ENCODE results near the gene EVC. TPM values are rescaled to one million over a fixed set of nuclear protein-coding genes. Genes with fewer than 3 reads are reported as not detected.

Gene EVC
- total RNA-seq, 4 donors from 2014 or later: 4.9 to 48.3 (median 38.0) TPM

DNA sequence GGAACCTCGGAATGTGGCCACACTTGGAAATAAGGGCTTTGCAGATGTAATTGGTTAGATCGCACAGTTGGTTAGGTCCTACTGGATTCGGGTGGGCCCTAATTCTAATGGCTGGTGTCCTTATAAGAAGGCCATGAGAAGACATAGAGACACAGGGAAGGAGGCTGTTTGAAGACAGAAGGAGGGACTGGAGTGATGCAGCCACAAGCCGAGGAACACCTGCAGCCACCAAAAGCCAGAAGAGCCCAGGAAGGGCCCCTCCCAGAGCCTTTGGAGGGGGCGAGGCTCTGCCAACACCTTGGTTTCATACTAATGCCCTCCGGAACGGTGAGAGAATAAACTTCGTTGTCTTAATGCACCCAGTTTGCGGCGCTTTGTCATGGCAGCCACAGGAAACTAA is 47.0 kb downstream of the EVC start:
- no peaks in the 10 kb centered on the region for H3K4me1 ChIP-seq
- intact Hi-C loops (cut with DNase I; ENCODE audit: low total_unique reads): no loop called here
- no peak for DNase-seq
- no peaks in the 10 kb centered on the region for H3K27me3 ChIP-seq
- TF ChIP-seq POLR2A (IDR thresholded peaks at IDR 0.05): no peak
- TF ChIP-seq, protein P1, sequence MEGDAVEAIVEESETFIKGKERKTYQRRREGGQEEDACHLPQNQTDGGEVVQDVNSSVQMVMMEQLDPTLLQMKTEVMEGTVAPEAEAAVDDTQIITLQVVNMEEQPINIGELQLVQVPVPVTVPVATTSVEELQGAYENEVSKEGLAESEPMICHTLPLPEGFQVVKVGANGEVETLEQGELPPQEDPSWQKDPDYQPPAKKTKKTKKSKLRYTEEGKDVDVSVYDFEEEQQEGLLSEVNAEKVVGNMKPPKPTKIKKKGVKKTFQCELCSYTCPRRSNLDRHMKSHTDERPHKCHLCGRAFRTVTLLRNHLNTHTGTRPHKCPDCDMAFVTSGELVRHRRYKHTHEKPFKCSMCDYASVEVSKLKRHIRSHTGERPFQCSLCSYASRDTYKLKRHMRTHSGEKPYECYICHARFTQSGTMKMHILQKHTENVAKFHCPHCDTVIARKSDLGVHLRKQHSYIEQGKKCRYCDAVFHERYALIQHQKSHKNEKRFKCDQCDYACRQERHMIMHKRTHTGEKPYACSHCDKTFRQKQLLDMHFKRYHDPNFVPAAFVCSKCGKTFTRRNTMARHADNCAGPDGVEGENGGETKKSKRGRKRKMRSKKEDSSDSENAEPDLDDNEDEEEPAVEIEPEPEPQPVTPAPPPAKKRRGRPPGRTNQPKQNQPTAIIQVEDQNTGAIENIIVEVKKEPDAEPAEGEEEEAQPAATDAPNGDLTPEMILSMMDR (IDR thresholded peaks at IDR 0.05): no peak
- no peak overlapping the region for H3K4me3 ChIP-seq
- H3K27ac ChIP-seq: no peak overlapping the region
- no peaks in the 10 kb centered on the region for H3K36me3 ChIP-seq
- H3K9me3 ChIP-seq: no peaks in the 10 kb centered on the region

DNA sequence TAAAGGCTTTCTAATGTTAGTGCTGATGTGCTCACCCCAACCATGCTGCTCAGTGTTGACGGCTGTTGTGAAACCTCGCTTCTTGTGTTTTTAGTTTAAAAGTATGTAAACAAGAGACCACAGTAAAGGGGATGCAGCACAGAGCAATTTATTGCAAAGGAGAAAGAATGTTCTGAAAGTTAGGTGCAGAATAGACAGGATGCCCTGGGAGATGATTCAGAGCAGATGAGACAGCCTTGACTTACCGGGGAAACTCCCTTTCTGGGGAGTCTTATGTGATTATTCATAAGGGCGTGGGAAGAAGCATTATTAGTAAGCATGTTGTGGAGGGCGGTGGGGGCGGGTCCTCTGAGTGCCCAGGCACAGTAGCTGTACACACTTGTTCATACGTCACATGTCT is 47.7 kb downstream of the EVC start:
- intact Hi-C loops (cut with DNase I; ENCODE audit: low total_unique reads): no loop called here
- TF ChIP-seq POLR2A (IDR thresholded peaks at IDR 0.05): no peak
- TF ChIP-seq, protein P1 (IDR thresholded peaks at IDR 0.05): no peak
- H3K4me3 ChIP-seq: no peak overlapping the region

DNA sequence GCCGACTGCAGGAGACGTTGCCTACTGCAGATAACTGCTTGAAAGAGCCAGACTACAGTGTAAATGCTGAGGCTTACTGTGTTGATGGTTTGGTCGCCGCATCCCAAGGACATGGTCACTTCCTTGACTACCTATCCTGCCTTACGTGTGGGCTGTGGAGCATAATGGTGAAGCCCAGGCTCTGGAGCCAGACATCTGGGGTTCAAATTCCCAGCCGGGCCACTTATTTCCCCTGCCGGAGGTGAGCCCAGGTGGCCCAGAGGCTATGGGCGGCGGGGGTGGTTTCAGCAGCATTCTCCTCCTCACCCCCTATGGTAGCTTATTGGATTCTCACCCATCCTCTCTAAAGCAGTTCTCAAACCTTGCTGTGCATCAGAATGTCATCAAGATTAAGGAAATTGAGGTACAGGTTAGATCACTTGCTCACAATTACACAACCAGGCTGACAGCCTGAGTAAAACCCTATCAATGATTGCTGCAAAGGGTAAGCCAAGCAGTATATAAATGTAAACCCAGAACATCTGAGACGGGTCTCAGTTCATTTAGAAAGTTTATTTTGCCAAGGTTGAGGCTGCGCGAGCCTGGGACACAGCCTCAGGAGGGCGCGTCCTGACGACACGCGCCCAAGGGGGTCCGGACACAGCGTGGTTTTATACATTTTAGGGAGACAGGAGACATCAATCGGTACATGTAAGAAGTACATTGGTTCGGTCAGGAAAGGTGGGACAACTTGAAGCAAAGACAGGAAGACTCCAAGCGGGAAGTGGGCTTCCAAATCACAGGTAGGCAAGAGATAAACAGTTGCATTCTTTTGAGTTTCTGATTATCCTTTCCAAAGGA is 48.5 kb downstream of the EVC start:
- no peak for TF ChIP-seq POLR2A (IDR thresholded peaks at IDR 0.05)
- TF ChIP-seq, protein P1 (IDR thresholded peaks at IDR 0.05): no peak
- no peak overlapping the region for H3K27ac ChIP-seq
- DNase-seq: no peak
- no peaks in the 10 kb centered on the region for H3K4me1 ChIP-seq
- no peaks in the 10 kb centered on the region for H3K9me3 ChIP-seq
- no peak overlapping the region for H3K4me3 ChIP-seq
- intact Hi-C loops (cut with DNase I; ENCODE audit: low total_unique reads): no loop called here
- H3K36me3 ChIP-seq: no peaks in the 10 kb centered on the region
- no peaks in the 10 kb centered on the region for H3K27me3 ChIP-seq

More for the DNA sequence above, 47.7 kb downstream of the EVC start:
- Histone ChIP-seq H3K27ac (no peak overlapping the region), H3K4me1 (no peaks in the 10 kb centered on the region), H3K36me3 (no peaks in the 10 kb centered on the region), H3K9me3 (no peaks in the 10 kb centered on the region), H3K27me3 (no peaks in the 10 kb centered on the region)
- no peak for DNase-seq

DNA sequence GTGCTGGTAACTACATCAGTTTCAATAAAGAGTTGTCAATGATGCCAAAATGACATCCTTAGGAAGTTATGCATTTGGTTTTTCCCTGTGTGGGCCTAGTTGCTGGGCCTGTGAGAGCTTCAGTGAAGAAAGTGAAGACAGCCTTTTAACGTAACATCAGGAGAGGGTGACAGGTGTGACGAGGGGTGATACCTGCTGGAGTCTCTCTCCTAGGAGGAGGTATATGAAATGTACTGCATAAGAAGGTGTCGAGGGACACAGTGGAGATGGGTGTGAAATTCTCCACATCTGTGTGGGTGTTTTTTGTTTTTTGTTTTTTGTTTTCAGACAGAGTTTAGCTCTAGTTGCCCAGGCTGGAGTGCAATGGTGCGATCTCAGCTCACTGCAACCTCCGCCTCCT is 49.2 kb downstream of the EVC start:
- Histone ChIP-seq H3K27me3 (no peaks in the 10 kb centered on the region), H3K36me3 (no peaks in the 10 kb centered on the region), H3K9me3 (no peaks in the 10 kb centered on the region), H3K4me3 (no peak overlapping the region), H3K27ac (no peak overlapping the region), H3K4me1 (no peaks in the 10 kb centered on the region)
- TF ChIP-seq, protein P1 (IDR thresholded peaks at IDR 0.05): no peak
- no peak for TF ChIP-seq POLR2A (IDR thresholded peaks at IDR 0.05)
- intact Hi-C loops (cut with DNase I; ENCODE audit: low total_unique reads): no loop called here
- no peak for DNase-seq

DNA sequence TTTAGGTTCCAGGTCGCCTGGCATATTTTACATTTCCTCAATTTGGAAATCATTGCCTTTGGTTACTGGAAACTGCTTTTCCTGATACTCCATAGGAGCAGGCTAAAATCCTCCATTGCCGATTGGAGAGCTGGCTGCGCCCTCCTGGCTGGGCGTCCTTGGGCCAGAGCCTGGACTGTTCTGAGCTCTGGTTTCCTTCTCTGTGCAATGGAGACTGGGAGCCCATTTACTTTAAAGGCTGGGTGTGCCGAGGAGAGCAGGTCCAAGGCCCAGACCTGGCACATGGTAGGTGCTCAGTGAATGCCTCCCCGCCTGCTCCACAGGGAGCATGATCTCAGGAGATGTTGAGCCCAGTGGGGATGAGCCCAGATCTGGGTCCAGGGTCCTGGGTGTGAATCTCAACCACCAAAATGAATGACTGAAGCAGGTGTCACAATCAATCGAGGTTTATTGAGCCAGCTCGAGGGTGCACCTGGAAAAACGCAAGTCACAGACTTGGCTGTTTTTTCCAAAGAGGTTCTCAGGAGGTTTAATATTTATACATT is 50.0 kb downstream of the EVC start:
- TF ChIP-seq, protein P1 (IDR thresholded peaks at IDR 0.05): no peak
- no peak for TF ChIP-seq POLR2A (IDR thresholded peaks at IDR 0.05)
- DNase-seq: no peak
- H3K27ac ChIP-seq: no peak overlapping the region
- no peaks in the 10 kb centered on the region for H3K27me3 ChIP-seq
- intact Hi-C loops (cut with DNase I; ENCODE audit: low total_unique reads): no loop called here
- no peaks in the 10 kb centered on the region for H3K36me3 ChIP-seq
- no peak overlapping the region for H3K4me3 ChIP-seq
- no peaks in the 10 kb centered on the region for H3K9me3 ChIP-seq
- H3K4me1 ChIP-seq: no peaks in the 10 kb centered on the region
